HG03064 (cell line): ENCODE results near the gene APOC4.
"Not testable (repeated sequence)": the region's sequence is repeated elsewhere in the genome, so short reads cannot be mapped to it uniquely, and the experiment has no call there.

Experiments used
- ATAC-seq: cut with Tn5 transposase; IDR thresholded peaks from one replicate; pipeline ENCODE4 v1.9.1; 2021; ENCODE audit warnings: low read depth; ENCODE audit not compliant: unreplicated experiment

The APOC4 gene

GRCh38 chr19:44957526-44957925, 15.5 kb downstream of the APOC4 start:
- no peak for ATAC-seq

DNA sequence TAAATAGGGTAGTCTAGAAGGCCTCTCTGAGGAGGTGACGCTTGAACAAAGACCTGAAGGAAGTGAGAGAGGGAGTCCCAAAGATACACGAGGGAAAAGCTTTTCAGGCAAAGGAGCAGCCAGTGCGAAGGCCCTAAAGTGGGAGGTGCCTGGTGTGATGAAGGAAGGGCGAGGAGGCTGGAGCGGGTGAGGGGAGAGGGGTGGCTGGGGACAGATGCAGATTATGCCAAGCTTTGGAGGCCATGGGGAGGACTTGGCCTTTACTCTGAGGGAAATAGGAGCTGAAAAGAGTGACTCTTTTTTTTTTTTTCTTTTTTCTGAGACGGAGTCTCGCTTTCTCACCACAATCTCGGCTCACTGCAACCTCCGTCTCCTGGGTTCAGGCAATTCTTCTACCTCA, 16.1 kb downstream of the APOC4 start:
- ATAC-seq, result no peak

GRCh38 chr19:44959691-44960090, 17.7 kb downstream of the APOC4 start:
- ATAC-seq, result no peak

GRCh38 chr19:44960906-44961728, 19.1 kb downstream of the APOC4 start:
- no peak for ATAC-seq

DNA sequence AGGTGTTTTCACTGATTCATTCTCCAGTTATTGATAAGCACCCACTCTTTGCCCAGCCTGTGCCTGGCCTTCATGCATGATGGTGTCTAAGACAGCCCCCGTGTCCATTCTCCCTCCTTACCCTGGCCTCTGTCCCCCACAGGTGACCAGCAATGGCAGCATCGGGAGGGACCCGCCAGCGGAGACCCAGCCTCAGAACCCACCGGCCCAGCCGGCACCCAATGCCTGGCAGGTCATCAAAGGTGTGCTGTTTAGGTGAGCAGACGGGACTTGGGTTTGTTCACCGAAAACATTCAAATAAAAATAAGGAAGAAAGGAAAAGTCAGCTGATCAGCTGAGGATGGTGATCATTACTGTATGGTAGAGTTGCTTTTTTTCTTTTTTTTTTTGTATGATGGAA, 19.8 kb downstream of the APOC4 start:
- no peak for ATAC-seq

GRCh38 chr19:44968118-44968517, 26.1 kb downstream of the APOC4 start:
- no peak for ATAC-seq

GRCh38 chr19:44968670-44969069, 26.6 kb downstream of the APOC4 start:
- no peak for ATAC-seq

- no peak for ATAC-seq
These were observed 27.4 kb downstream of the APOC4 start for GRCh38 chr19:44969437-44969836.

- ATAC-seq, result not testable (repeated sequence)
These were observed 29.4 kb downstream of the APOC4 start for GRCh38 chr19:44971451-44971850.

- no peak for ATAC-seq
These were observed 30.8 kb downstream of the APOC4 start for GRCh38 chr19:44972802-44973201.

DNA sequence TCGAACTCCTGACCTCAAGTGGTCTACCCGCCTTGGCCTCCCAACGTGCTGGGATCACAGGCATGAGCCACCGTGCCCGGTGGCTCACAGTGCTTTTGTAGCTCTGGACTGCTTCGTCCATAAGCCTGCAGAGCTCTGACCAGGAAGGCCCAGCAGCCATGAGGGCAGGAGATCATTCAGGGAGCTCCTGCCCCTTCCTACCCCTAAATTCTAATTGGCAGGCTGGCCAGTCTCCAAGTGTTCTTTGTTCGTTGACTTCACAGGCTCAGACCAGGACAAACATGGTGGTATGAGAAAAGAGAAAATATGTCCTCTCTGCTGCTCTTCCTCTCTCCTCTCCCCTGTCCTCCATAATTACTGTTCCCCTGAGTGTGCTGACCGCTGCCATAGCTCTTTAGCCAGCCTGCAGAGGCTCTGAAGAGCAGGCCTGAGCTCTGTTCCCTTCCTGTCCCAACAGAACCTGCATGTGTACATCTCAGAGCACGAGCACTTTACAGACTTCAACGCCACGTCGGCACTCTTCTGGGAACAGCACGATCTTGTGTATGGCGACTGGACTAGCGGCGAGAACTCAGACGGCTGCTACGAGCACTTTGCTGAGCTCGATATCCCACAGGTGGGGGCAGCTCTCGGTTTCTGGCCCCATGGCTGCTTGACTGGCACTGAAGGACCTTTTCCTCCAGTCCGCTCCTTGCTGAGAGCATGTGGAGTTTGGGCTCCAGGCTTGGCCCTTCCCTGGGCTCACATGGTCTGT, 32.1 kb downstream of the APOC4 start:
- no peak for ATAC-seq

DNA sequence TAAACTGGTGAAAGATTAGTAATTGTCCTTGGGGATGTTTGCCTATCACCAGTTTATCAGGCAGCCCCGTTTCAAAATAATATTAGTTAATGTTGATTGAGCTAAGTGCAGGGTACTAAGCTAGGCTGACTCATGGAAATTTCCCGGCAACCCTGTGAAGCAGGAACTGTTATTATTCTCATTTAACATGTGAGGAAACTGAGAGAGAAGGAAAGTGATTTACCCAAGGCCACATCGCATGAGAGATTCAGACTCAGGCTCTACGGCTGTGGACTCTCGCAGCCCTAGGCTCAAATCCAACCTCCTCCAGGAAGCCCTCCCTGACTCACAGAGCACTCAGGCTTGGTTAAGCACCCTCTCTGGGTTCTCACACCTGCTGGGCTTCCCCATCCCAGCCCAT, 32.8 kb downstream of the APOC4 start:
- ATAC-seq, result no peak

DNA sequence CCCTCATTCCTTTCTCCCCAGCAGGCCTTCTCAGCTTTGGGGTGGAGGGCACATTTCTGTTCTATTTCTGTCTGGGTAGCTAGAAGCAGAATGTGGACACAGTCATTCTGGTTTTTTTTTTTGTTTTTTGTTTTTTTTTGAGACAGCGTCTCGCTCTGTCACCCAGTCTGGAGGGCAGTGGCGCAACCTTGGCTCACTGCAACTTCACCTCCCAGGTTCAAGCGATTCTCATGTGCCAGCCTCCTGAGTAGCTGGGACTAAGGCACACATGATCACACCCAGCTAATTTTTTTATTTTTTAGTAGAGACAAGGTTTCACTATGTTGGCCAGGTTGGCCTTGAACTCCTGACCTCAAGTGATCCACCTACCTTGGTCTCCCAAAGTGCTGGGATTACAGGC, 33.4 kb downstream of the APOC4 start:
- no peak for ATAC-seq

DNA sequence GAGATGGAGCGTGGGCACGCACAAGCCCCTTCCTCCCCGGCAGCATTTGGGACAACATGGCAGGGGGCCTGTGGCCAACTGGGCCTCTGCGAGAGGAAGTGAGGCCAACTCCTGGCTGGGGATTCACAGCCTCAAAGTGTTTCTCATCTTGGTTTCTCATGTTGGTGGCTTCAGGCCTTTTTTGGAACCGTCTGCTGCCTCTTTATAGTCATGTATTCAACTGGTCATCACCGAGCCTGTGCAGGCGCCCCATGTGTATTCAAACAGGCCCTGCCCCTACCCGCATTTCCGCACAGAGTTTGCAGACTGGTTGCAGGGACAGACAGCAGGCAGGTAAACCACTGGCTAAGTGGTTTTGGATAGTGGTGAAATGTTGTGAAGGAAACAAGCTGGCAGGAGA, 42.0 kb downstream of the APOC4 start:
- ATAC-seq, result no peak

DNA sequence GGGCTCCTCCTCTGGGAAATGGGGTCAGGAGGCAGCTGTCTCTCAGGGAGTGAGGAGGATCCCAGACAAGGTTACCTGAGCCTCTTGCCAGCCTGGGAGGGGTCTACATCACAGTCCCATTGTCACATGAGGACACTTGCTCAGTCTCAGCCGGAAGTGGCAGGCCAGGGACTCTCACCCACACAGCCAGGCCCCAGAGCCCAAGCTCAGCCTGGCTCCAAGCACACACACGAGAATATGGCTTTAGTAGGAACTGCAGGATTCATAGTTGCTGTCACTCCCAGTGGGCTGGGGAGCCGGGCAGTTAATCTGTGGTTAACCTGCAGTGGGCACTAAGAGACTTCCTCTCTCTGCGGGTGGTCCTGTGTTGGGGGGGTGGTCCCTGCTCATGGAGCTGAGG, 43.4 kb downstream of the APOC4 start:
- ATAC-seq, result no peak

DNA sequence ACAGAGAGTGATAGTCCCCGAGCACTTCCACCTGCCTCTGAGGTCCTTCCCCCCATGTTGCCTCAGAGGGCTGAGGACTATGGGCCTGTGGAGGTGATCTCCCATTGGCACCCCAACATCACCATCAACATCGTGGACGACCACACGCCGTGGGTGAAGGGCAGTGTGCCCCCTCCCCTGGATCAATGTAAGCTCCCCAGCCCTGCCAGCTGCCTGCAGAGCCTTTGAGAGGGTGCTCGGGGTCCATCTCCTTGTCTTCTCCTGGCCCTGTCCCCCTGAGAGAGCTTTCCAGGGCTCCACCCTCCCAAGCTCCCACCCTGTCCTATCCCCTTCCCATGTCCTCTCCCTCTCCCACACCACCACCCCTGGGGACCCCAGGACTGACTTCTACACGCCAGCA, 44.4 kb downstream of the APOC4 start:
- ATAC-seq, result no peak

DNA sequence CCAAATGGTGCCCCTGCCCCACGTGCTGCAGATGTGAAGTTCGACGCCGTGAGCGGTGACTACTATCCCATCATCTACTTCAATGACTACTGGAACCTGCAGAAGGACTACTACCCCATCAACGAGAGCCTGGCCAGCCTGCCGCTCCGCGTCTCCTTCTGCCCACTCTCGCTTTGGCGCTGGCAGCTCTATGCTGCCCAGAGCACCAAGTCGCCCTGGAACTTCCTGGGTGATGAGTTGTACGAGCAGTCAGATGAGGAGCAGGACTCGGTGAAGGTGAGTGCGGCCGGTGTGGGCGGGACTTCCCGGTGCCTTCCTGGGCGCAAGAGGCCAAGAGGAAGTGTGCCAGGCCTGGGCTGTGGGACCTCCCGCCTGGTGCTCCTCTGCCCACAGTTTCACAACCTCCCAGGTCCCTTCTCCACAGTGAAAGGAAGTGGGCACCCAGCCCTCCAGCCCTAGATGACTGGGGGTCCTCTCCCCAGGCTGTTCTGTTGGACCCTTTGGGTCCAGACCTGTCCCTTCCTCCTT, 45.2 kb downstream of the APOC4 start:
- no peak for ATAC-seq

GRCh38 chr19:44988273-44988672, 46.2 kb downstream of the APOC4 start:
- no peak for ATAC-seq

DNA sequence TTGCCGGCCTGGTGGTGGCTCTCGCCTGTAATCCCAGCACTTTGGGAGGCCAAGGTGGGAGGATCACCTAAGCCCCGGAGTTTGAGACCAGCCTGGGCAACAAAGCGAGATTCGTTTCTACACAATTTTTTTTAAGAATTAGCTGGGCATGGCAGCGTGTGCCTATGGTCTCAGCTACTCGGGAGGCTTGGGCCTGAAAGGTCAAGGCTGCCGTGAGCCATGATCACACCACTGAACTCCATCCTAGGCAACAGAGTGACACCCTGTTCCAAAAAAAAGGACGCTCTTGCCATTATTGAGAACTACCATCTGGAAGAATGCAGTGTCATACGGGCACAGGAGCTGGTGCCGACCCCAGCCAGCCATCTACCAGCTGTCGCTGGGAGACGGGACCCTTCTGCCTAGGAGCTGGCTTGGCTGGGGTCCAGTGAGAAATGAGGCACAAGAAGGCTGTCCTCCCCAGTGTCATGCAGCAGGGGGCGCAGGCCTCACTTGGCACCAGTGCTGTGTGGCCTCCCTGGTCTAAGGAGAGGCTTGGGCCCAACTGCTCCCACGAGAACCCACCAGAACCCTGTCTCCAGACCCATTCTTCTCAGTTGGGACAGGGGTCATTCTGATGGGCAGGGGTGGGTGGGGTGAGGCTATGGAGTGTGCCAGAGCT, 47.0 kb downstream of the APOC4 start:
- ATAC-seq, result no peak

DNA sequence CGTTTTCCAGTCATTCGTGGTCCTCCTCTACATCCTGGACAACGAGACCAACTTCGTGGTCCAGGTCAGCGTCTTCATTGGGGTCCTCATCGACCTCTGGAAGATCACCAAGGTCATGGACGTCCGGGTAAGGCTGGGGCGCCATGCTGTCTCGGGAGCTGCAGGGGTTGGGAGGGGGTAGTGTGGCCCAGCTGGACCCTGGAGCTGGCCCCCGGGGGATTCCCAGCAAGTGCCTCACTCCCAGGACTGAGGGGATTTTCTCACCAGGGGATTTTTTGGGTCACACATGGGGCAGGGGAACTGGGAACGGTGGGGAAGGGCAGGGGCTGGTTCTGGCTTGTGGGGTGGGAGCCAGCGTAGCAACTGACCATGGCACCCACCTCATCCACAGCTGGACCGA, 48.4 kb downstream of the APOC4 start:
- ATAC-seq, result no peak

- ATAC-seq, result no peak
These were observed 48.9 kb downstream of the APOC4 start for GRCh38 chr19:44990966-44991365.
